Stimulated activated CD4-positive, alpha-beta T cell treated with anti-CD3 and anti-CD28 coated beads, TNF-alpha, amount 100 ng/mL, for 1 hour (primary cell): Measurements from ENCODE around the gene LCE4A.
"Not testable (repeated sequence)": the region's sequence is repeated elsewhere in the genome, so short reads cannot be mapped to it uniquely, and the experiment has no call there.

Source experiments
- DNase-seq, 3 donors: peaks; one replicate each; pipeline ENCODE4 v3.0.0-alpha.2; 2020; ENCODE audit warnings: low read depth in 3 of 3, low spot score in 1 of 3

Gene LCE4A

GRCh38 chr1:152707860-152708259 lies at the start of gene LCE4A:
Gene LCE4A, plus strand, starts transcription at chr1:152708160. Its CDS starts 916 bp downstream, at chr1:152709076.
- DNase-seq, result no peak

- DNase-seq, result no peak
Observed at GRCh38 chr1:152658649-152659048, 49.3 kb upstream of the LCE4A start.

GRCh38 chr1:152663098-152663497 lies 44.9 kb upstream of the LCE4A start, which contains the start of gene LCE2D:
Gene LCE2D, plus strand, starts transcription at chr1:152663380. Its CDS starts 726 bp downstream, at chr1:152664106.
- DNase-seq, result no peak

GRCh38 chr1:152666171-152666570 lies 41.8 kb upstream of the LCE4A start:
- DNase-seq, result not testable (repeated sequence)

- no peak for DNase-seq
Observed at GRCh38 chr1:152667648-152668047, 40.3 kb upstream of the LCE4A start.

- DNase-seq, result no peak
Observed at GRCh38 chr1:152673016-152673415, 34.9 kb upstream of the LCE4A start.

GRCh38 chr1:152674983-152675382 lies 33.0 kb upstream of the LCE4A start, which contains the start of gene LCE2C:
Gene LCE2C, plus strand, starts transcription at chr1:152675279. Its CDS starts 737 bp downstream, at chr1:152676016.
- not testable (repeated sequence) for DNase-seq

- DNase-seq, result no peak
Observed at GRCh38 chr1:152679459-152679858, 28.5 kb upstream of the LCE4A start.

- no peak for DNase-seq
Observed at GRCh38 chr1:152681616-152682015, 26.3 kb upstream of the LCE4A start.

GRCh38 chr1:152683846-152684245 lies 24.1 kb upstream of the LCE4A start:
- no peak for DNase-seq

GRCh38 chr1:152685823-152686222 lies 22.1 kb upstream of the LCE4A start, which contains the start of gene LCE2B:
Gene LCE2B, plus strand, starts transcription at chr1:152686123. Its CDS starts 721 bp downstream, at chr1:152686844.
- DNase-seq, result not testable (repeated sequence)

- DNase-seq, result no peak
Observed at GRCh38 chr1:152697701-152698600, 10.0 kb upstream of the LCE4A start, which contains the start of gene LCE2A. Gene LCE2A, plus strand, starts transcription at chr1:152698345. Its CDS starts 557 bp downstream, at chr1:152698902.

GRCh38 chr1:152699746-152700145 lies 8.2 kb upstream of the LCE4A start:
- DNase-seq, result no peak

GRCh38 chr1:152718238-152718637 lies 10.3 kb downstream of the LCE4A start:
- DNase-seq, result no peak

- DNase-seq, result no peak
Observed at GRCh38 chr1:152725261-152725660, 17.3 kb downstream of the LCE4A start.

GRCh38 chr1:152728986-152729385 lies 21.0 kb downstream of the LCE4A start:
- no peak for DNase-seq

- DNase-seq, result no peak
Observed at GRCh38 chr1:152735648-152736047, 27.7 kb downstream of the LCE4A start.

GRCh38 chr1:152737997-152738396 lies 30.0 kb downstream of the LCE4A start:
- DNase-seq, result no peak

- DNase-seq, result no peak
Observed at GRCh38 chr1:152739841-152740240, 31.9 kb downstream of the LCE4A start.

- DNase-seq, result no peak
Observed at GRCh38 chr1:152741656-152742055, 33.7 kb downstream of the LCE4A start.

GRCh38 chr1:152743371-152744145 lies 35.6 kb downstream of the LCE4A start:
- DNase-seq, result no peak

- DNase-seq, result no peak
Observed at GRCh38 chr1:152745289-152745704, 37.3 kb downstream of the LCE4A start.
